ENCODE measurements around the gene HOXD1.

Gene HOXD1

DNA sequence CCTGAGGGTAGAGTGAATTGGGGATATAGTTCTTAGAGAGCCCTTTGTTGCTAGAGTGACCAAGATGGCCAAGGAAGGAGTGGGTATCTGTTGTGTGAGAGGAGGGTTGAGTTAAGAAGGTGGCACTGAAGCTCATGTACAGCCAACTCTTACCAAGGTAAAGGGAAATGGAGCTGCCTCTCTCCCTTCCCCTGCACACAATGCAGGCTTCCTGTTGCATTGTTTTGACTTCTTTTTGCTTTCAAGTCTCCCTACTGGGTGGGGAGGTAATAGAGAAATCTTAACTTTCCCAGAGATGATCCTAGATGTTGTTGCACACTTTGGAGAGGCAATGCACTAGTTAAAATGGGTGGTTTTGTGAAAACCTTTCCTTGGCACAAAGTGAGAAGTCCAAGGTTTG lies 23.8 kb downstream of the HOXD1 start:
- no peak overlapping the region for H3K9ac ChIP-seq (ENCODE audit: low read length)
- no peak overlapping the region for H2AFZ ChIP-seq (ENCODE audit: low read length)
- no peaks in the 10 kb centered on the region for H3K9me2 ChIP-seq (ENCODE audit: low read depth, low read length)
- TF ChIP-seq, protein P1, sequence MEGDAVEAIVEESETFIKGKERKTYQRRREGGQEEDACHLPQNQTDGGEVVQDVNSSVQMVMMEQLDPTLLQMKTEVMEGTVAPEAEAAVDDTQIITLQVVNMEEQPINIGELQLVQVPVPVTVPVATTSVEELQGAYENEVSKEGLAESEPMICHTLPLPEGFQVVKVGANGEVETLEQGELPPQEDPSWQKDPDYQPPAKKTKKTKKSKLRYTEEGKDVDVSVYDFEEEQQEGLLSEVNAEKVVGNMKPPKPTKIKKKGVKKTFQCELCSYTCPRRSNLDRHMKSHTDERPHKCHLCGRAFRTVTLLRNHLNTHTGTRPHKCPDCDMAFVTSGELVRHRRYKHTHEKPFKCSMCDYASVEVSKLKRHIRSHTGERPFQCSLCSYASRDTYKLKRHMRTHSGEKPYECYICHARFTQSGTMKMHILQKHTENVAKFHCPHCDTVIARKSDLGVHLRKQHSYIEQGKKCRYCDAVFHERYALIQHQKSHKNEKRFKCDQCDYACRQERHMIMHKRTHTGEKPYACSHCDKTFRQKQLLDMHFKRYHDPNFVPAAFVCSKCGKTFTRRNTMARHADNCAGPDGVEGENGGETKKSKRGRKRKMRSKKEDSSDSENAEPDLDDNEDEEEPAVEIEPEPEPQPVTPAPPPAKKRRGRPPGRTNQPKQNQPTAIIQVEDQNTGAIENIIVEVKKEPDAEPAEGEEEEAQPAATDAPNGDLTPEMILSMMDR (IDR thresholded peaks at IDR 0.05; ENCODE audit: low read length): no peak
- TF ChIP-seq EZH2 (IDR thresholded peaks at IDR 0.05; ENCODE audit: borderline replicate concordance, low read length): no peak
- no peaks in the 10 kb centered on the region for H3K9me3 ChIP-seq (ENCODE audit: low read length)
- no peaks in the 10 kb centered on the region for H3K79me2 ChIP-seq (ENCODE audit: insufficient read depth, low read length)
- no peaks in the 10 kb centered on the region for H3K36me3 ChIP-seq (ENCODE audit: insufficient read depth, low read length)
- H3K4me3 ChIP-seq (ENCODE audit: low read depth, low read length, poor library complexity, severe bottlenecking): no peak overlapping the region
- H3F3A ChIP-seq (ENCODE audit: insufficient read depth, low read length): no peaks in the 10 kb centered on the region
- no peak overlapping the region for H3K27ac ChIP-seq (ENCODE audit: low read depth, low read length, poor library complexity, severe bottlenecking)
- H3K4me2 ChIP-seq (ENCODE audit: low read length): no peak overlapping the region
- no peaks in the 10 kb centered on the region for H4K20me1 ChIP-seq (ENCODE audit: insufficient read depth, low read length)
- no peaks in the 10 kb centered on the region for H3K27me3 ChIP-seq (ENCODE audit: insufficient read depth, low read length)
- no peaks in the 10 kb centered on the region for H3K4me1 ChIP-seq (ENCODE audit: insufficient read depth, low read length, severe bottlenecking)

DNA sequence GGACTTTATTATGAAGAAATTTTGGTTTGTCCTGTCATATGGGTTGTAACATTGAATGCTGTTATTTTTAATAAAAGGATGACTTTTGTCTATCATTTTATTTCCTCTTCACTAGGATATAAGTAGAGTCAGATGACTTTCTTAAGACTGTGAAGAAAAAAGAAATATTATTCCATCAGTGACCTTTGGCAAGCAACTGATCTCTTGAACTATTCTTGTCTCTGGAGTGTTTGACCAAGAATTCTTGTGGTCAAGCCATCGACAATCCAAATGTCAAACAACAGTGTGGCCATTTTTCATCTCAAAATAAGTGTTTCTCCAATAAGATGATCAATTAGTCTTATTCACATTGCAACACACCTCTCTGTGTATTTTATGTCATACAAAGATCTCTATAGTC lies 24.9 kb downstream of the HOXD1 start:
- Histone ChIP-seq H3K9me2 (ENCODE audit: low read depth, low read length) (no peaks in the 10 kb centered on the region), H4K20me1 (ENCODE audit: insufficient read depth, low read length) (no peaks in the 10 kb centered on the region), H3K79me2 (ENCODE audit: insufficient read depth, low read length) (no peaks in the 10 kb centered on the region), H3K9ac (ENCODE audit: low read length) (no peak overlapping the region), H3K4me3 (ENCODE audit: low read depth, low read length, poor library complexity, severe bottlenecking) (no peak overlapping the region), H3F3A (ENCODE audit: insufficient read depth, low read length) (no peaks in the 10 kb centered on the region), H3K9me3 (ENCODE audit: low read length) (no peaks in the 10 kb centered on the region), H3K27ac (ENCODE audit: low read depth, low read length, poor library complexity, severe bottlenecking) (no peak overlapping the region), H3K4me1 (ENCODE audit: insufficient read depth, low read length, severe bottlenecking) (no peaks in the 10 kb centered on the region), H3K27me3 (ENCODE audit: insufficient read depth, low read length) (no peaks in the 10 kb centered on the region), H2AFZ (ENCODE audit: low read length) (no peak overlapping the region), H3K4me2 (ENCODE audit: low read length) (no peak overlapping the region), H3K36me3 (ENCODE audit: insufficient read depth, low read length) (no peaks in the 10 kb centered on the region)
- TF ChIP-seq, protein P1 (IDR thresholded peaks at IDR 0.05; ENCODE audit: low read length): no peak
- TF ChIP-seq EZH2 (IDR thresholded peaks at IDR 0.05; ENCODE audit: borderline replicate concordance, low read length): no peak

DNA sequence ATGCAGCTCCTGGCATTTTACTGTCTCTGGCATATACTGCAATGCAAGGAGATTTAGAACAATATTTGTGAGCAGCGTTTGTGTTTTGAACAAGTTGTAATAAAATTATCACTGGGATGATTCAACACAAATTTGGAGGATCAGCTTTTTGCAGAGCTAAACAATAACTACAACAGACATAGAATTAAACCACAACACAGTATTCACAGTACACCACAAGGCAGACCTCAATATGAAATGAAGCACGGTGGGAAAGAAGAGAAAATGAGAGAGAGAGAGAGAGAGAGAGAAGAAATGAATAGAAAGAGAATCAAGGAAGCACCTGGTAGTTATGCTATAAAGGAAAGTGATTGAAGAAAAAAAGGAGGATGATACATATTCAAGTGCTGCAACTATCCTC lies 39.4 kb downstream of the HOXD1 start:
- TF ChIP-seq EZH2 (IDR thresholded peaks at IDR 0.05; ENCODE audit: borderline replicate concordance, low read length): no peak
- TF ChIP-seq, protein P1 (IDR thresholded peaks at IDR 0.05; ENCODE audit: low read length): no peak
- Histone ChIP-seq H3K9ac (ENCODE audit: low read length) (no peak overlapping the region), H3K79me2 (ENCODE audit: insufficient read depth, low read length) (no peaks in the 10 kb centered on the region), H4K20me1 (ENCODE audit: insufficient read depth, low read length) (no peaks in the 10 kb centered on the region), H3K27ac (ENCODE audit: low read depth, low read length, poor library complexity, severe bottlenecking) (no peak overlapping the region), H2AFZ (ENCODE audit: low read length) (no peak overlapping the region), H3K4me2 (ENCODE audit: low read length) (no peak overlapping the region), H3K9me3 (ENCODE audit: low read length) (no peaks in the 10 kb centered on the region), H3K36me3 (ENCODE audit: insufficient read depth, low read length) (no peaks in the 10 kb centered on the region), H3K4me3 (ENCODE audit: low read depth, low read length, poor library complexity, severe bottlenecking) (no peak overlapping the region), H3K27me3 (ENCODE audit: insufficient read depth, low read length) (no peaks in the 10 kb centered on the region), H3K4me1 (ENCODE audit: insufficient read depth, low read length, severe bottlenecking) (no peaks in the 10 kb centered on the region), H3F3A (ENCODE audit: insufficient read depth, low read length) (no peaks in the 10 kb centered on the region), H3K9me2 (ENCODE audit: low read depth, low read length) (no peaks in the 10 kb centered on the region)
